Smooth muscle cell (in vitro differentiated cells): ENCODE measurements around the gene TNFSF13B. TPM values are rescaled to one million over a fixed set of nuclear protein-coding genes. Genes with fewer than 3 reads are reported as not detected.
"Not testable (repeated sequence)": the region's sequence is repeated elsewhere in the genome, so short reads cannot be mapped to it uniquely, and the experiment has no call there.

Experiments
- DNase-seq: peaks from one replicate; lab custom pipeline; 2025; ENCODE audit not compliant: unreplicated experiment; lab: John Stamatoyannopoulos, UW
- H2AFZ ChIP-seq: fragments of 200-600 bp; sonication (generic); 2 replicates; pipeline ENCODE4 v1.6.0; 2016; ENCODE audit warnings: antibody characterized with exemption, low read depth, mild to moderate bottlenecking
- H3F3A ChIP-seq: fragments of 200-600 bp; sonication (generic); 2 replicates; pipeline ENCODE4 v1.6.0; 2017; ENCODE audit warnings: antibody characterized with exemption, low read depth
- H3K27ac ChIP-seq: fragments of 200-600 bp; sonication (generic); 2 replicates; pipeline ENCODE4 v1.5.1; 2016; ENCODE audit warnings: low read depth, mild to moderate bottlenecking
- H3K27me3 ChIP-seq: fragments of 200-600 bp; sonication (generic); 2 replicates; pipeline ENCODE4 v1.6.1; 2016; ENCODE audit warnings: low read depth, mild to moderate bottlenecking
- H3K36me3 ChIP-seq: fragments of 200-600 bp; sonication (generic); 2 replicates; pipeline ENCODE4 v1.5.1; 2016; ENCODE audit warnings: low read depth
- H3K4me1 ChIP-seq: fragments of 200-600 bp; sonication (generic); 2 replicates; pipeline ENCODE4 v1.5.1; 2016; ENCODE audit warnings: low read depth
- H3K4me2 ChIP-seq: fragments of 200-600 bp; sonication (generic); 2 replicates; pipeline ENCODE4 v1.6.0; 2016; ENCODE audit warnings: mild to moderate bottlenecking
- H3K4me3 ChIP-seq: fragments of 200-600 bp; sonication (generic); 2 replicates; pipeline ENCODE4 v1.5.1; 2016; ENCODE audit warnings: mild to moderate bottlenecking
- H3K79me2 ChIP-seq: fragments of 200-600 bp; sonication (generic); 2 replicates; pipeline ENCODE4 v1.6.0; 2016; ENCODE audit warnings: low read depth, mild to moderate bottlenecking
- H3K9ac ChIP-seq: fragments of 200-600 bp; sonication (generic); 2 replicates; pipeline ENCODE4 v1.6.0; 2016; ENCODE audit warnings: low read depth
- H3K9me3 ChIP-seq: fragments of 200-600 bp; sonication (generic); replicated peaks from 2 replicates; pipeline ENCODE4 v1.5.1; 2016; ENCODE audit warnings: low read depth
- H4K20me1 ChIP-seq: fragments of 200-600 bp; sonication (generic); 2 replicates; pipeline ENCODE4 v1.6.0; 2016; ENCODE audit warnings: low read depth
- WGBS: methylation state at CpG from one replicate; pipeline ENCODE4 v1.1.7; 2016; ENCODE audit warnings: low lambda C conversion rate; 5-methylcytosine and 5-hydroxymethylcytosine counted together
- polyA plus RNA-seq: library from polyadenylated mRNA; unstranded; fragments of >200 nt; fragmentation: Nextera tagmentation; extraction: Ambion mirVana; gene quantifications from 2 replicates; pipeline ENCODE4 v1.2.1, GENCODE V29; 2016
- total RNA-seq: library from RNA; depleted of rRNA; stranded (reverse); fragments of >200 nt; gene quantifications from 2 replicates; pipeline ENCODE4 v1.2.3, GENCODE V29; 2014
- TF ChIP-seq, protein P1 (sequence below): fragments of 200-600 bp; sonication (generic); IDR thresholded peaks from 2 replicates; pipeline ENCODE4 v1.5.1; 2017; ENCODE audit warnings: borderline replicate concordance, mild to moderate bottlenecking, antibody characterized with exemption; ENCODE audit not compliant: insufficient read depth, poor library complexity, severe bottlenecking

The TNFSF13B gene
- total and polyA plus RNA-seq, 2 experiments from 2014 or later, result 0.58 to 1.1 TPM

- Histone ChIP-seq H3K79me2 (no peaks in the 10 kb centered on the region), H3K27ac (no peak overlapping the region), H3K4me2 (no peak overlapping the region), H3K36me3 (no peaks in the 10 kb centered on the region), H3K4me1 (no peaks in the 10 kb centered on the region), H3K27me3 (no peaks in the 10 kb centered on the region), H2AFZ (no peak overlapping the region), H3K9me3 (no peaks in the 10 kb centered on the region), H3K4me3 (no peak overlapping the region), H3K9ac (no peak overlapping the region), H3F3A (no peaks in the 10 kb centered on the region), H4K20me1 (no peaks in the 10 kb centered on the region)
- TF ChIP-seq, protein P1, sequence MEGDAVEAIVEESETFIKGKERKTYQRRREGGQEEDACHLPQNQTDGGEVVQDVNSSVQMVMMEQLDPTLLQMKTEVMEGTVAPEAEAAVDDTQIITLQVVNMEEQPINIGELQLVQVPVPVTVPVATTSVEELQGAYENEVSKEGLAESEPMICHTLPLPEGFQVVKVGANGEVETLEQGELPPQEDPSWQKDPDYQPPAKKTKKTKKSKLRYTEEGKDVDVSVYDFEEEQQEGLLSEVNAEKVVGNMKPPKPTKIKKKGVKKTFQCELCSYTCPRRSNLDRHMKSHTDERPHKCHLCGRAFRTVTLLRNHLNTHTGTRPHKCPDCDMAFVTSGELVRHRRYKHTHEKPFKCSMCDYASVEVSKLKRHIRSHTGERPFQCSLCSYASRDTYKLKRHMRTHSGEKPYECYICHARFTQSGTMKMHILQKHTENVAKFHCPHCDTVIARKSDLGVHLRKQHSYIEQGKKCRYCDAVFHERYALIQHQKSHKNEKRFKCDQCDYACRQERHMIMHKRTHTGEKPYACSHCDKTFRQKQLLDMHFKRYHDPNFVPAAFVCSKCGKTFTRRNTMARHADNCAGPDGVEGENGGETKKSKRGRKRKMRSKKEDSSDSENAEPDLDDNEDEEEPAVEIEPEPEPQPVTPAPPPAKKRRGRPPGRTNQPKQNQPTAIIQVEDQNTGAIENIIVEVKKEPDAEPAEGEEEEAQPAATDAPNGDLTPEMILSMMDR, result no peak
- no peak for DNase-seq
- WGBS, result 63% methylated on average over 7 of the region's 7 CpGs
Measured at GRCh38 chr13:108304170-108305016, 34.9 kb downstream of the TNFSF13B start.

GRCh38 chr13:108305655-108306054 lies 36.1 kb downstream of the TNFSF13B start:
- no peak for DNase-seq
- Histone ChIP-seq H2AFZ (no peak overlapping the region), H3K9ac (no peak overlapping the region), H3K27me3 (no peaks in the 10 kb centered on the region), H4K20me1 (no peaks in the 10 kb centered on the region), H3K4me1 (no peaks in the 10 kb centered on the region), H3K9me3 (no peaks in the 10 kb centered on the region), H3K27ac (no peak overlapping the region), H3K4me2 (no peak overlapping the region), H3K36me3 (no peaks in the 10 kb centered on the region), H3K79me2 (no peaks in the 10 kb centered on the region), H3F3A (no peaks in the 10 kb centered on the region), H3K4me3 (peak overlapping the region; percentile 6)
- TF ChIP-seq, protein P1, result no peak

DNA sequence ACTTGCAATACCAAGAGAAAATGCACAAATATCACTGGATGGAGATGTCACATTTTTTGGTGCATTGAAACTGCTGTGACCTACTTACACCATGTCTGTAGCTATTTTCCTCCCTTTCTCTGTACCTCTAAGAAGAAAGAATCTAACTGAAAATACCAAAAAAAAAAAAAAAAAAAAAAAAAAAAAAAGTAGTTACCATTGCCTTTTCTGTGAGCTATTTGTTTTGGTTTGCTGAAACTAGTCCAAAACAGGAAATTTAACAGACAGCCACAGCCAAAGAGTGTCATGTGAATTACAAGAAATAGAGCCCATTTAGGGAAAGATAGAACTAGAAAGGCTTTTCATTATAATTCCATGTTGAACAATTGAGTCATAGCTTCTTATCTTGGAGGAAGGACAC lies 37.3 kb downstream of the TNFSF13B start:
- Histone ChIP-seq H3K4me2 (no peak overlapping the region), H3K9me3 (no peaks in the 10 kb centered on the region), H2AFZ (no peak overlapping the region), H3K4me1 (no peaks in the 10 kb centered on the region), H3K27me3 (no peaks in the 10 kb centered on the region), H3K9ac (no peak overlapping the region), H3K4me3 (no peak overlapping the region), H3F3A (no peaks in the 10 kb centered on the region), H3K27ac (no peak overlapping the region), H3K79me2 (no peaks in the 10 kb centered on the region), H4K20me1 (no peaks in the 10 kb centered on the region), H3K36me3 (no peaks in the 10 kb centered on the region)
- TF ChIP-seq, protein P1, result no peak
- no peak for DNase-seq

DNA sequence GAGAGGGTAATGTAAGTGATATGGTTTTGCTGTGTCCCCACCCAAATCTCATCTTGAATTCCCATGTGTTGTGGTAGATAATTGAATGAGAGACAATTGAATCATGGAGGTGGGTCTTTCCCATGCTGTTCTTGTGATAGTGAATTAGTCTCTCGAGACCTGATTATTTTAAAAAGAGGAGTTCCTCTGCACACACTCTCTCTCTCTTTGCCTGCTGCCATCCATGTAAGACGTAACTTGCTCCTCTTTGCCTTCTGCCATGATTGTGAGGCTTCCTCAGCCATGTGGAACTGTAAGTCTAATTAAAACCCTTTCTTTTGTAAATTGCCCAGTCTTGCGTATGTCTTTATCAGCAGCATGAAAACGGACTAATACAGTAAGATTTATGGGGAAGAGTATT lies 42.1 kb downstream of the TNFSF13B start:
- not testable (repeated sequence) for H3K4me1 ChIP-seq, H3K27me3 ChIP-seq, H2AFZ ChIP-seq, DNase-seq, H3K79me2 ChIP-seq, H3K4me2 ChIP-seq, H3K9ac ChIP-seq, H4K20me1 ChIP-seq, H3K4me3 ChIP-seq, H3K9me3 ChIP-seq, H3K27ac ChIP-seq, H3F3A ChIP-seq, H3K36me3 ChIP-seq
- 87% methylated on average over 4 of the region's 4 CpGs for whole genome bisulfite sequencing
